Hippocampal formation (tissue), 2 donors: Measurements from ENCODE around the gene GPR150.
A peak's percentile ranks its signal among the peaks of the same experiment; 100 is the strongest.

Source experiments
- DNase-seq, 2 donors: peaks; one replicate each; lab custom pipeline; 2025; lab: John Stamatoyannopoulos, UW

Gene GPR150

GRCh38 chr5:95649842-95650620 lies 30.1 kb downstream of the GPR150 start:
- no peak for DNase-seq

GRCh38 chr5:95652849-95653248 lies 33.0 kb downstream of the GPR150 start:
- no peak for DNase-seq

GRCh38 chr5:95654196-95654595 lies 34.3 kb downstream of the GPR150 start:
- no peak for DNase-seq

DNA sequence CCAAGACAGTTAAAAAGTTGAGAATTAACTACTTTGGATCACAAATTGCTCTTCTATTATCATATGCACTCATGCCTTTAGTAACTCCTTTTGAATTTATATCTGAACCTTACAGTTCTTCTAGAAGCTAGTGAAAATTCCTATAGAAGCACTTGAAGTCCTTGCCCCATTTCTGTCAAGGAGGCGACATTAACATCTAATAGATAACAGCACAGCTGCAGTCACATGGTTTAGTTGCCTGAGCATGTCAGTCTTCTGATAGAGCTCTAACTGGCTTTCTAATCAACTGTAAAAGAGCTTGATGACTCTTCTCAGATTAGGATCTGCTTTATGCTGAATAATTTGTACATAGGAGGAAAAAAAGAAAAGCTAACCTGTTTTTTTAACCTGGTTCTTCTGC lies 35.7 kb downstream of the GPR150 start:
- DNase-seq, result no peak

GRCh38 chr5:95660060-95660459 lies 40.2 kb downstream of the GPR150 start:
- DNase-seq, result no peak

DNA sequence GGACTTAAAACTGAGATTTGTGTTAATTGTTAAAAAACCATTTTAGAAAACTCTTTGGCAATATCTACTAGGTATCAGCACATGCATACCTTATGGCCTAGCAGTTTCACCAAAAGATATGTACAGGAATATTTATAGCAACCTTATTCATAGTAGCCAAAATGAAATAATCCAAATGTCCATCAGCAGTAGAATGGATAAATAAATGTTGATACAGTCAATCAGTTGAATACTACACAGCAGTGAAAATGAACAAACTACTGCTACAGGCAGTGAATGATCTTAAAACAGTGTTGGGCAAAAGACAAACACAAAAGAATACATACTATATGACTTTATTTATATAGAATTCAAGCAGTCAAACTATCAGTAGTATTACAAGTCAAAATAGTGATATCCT lies 43.1 kb downstream of the GPR150 start:
- no peak for DNase-seq

DNA sequence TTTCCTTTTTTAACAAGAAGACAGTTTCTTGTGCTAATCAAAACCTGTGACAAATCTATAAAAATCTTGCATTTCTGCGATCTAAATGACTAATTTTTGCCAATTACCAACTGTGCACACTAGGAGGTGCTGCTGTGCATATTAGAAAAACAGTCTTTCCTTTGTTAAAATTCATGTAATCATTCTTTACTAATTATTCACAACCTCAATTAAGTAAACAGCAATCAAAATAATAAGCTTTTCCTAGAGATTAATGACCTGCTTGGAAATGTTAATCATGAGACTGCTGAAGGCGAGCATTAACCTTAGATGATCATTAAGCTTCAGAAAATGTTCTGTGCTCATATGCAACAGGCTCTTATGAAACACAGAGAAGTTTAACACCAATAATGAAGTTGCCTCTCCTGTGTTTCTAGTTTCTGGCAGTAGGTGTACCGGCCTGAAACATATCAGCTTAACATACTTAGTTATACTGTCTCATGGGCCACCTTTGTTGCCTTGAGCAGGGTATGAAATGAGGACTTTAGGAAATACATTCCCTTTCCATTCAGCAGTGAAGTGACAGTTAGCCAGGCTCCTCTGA lies 44.4 kb downstream of the GPR150 start:
- DNase-seq, result peak in 1 of 2 donors; percentile 74

- no peak for DNase-seq
Observed at GRCh38 chr5:95667061-95667618, 47.3 kb downstream of the GPR150 start.

GRCh38 chr5:95667678-95668077 lies 47.8 kb downstream of the GPR150 start:
- no peak for DNase-seq

DNA sequence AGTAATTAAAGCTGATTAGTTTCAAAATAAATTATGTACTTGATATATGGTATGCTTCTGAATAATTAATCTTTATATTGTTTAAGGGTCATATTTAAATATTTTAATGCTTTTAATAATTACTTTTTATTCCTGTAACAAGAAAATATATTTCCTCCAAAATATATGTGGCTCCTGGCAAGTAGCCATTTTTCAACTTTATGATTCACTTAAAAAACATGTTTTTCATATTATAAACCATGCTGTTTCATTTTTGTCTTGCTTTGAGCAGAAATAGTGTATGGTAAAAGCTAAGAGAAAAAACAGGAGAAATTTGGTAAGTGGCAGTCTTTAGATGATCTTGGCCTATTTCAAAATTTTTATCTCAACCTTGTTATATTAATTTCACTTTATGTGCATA lies 48.3 kb downstream of the GPR150 start:
- DNase-seq, result no peak

GRCh38 chr5:95668728-95669127 lies 48.8 kb downstream of the GPR150 start:
- DNase-seq, result no peak

DNA sequence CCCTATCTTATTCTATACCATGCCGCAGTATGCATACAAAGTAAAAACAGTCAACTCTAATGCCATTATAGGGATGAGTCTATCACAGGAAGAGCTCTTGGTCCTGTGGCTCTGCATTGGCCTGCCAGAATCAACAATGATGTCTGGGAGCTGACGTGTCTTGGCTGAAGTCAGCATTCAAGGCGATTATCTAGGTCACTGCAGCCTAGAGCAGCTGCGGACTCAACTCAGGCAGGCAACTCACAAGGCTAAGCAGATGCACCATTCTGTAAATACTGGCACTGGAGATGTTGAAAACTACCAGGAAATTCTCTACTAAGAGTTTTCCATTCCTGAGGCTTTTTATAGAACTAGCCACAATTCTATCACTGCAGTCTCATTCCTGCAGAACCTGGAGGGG lies 49.7 kb downstream of the GPR150 start:
- DNase-seq, result peak in 1 of 2 donors; percentile 57

GRCh38 chr5:95669985-95670384 lies 50.1 kb downstream of the GPR150 start:
- DNase-seq, result no peak

- DNase-seq, result no peak
Observed at GRCh38 chr5:95670568-95670967, 50.7 kb downstream of the GPR150 start.
